NAMALWA (cell line): ENCODE results near the gene MTERF1.

ENCODE experiments used
- DNase-seq: peaks from one replicate; pipeline ENCODE4 v3.0.0-alpha.2; 2015; ENCODE audit warnings: low spot score

The MTERF1 gene

DNA sequence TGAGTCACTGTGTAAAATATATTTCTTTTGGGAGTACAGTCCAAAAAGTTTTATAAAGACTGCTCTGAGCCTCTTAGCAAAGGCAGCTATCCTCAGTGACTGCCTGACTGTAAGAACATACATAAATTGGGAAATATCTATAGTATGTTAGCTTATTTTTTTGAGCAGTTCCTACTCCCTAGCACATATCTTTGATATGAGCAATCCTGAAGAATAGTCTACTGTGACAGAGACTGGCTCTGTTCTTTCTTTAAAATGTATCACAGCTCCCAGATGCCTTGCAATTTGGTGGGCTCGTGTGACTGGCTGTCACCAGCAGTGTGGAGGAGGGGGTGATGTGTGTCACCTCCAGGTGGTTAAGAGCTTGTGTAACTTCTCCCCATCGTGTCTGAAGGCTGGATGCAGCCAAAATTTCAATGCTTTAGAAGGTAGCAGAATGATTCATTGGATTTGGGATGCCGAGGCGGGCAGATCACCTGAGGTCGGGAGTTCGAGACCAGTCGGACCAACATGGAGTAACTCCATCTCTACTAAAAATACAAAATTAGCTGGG is 47.9 kb downstream of the MTERF1 start:
- no peak for DNase-seq

DNA sequence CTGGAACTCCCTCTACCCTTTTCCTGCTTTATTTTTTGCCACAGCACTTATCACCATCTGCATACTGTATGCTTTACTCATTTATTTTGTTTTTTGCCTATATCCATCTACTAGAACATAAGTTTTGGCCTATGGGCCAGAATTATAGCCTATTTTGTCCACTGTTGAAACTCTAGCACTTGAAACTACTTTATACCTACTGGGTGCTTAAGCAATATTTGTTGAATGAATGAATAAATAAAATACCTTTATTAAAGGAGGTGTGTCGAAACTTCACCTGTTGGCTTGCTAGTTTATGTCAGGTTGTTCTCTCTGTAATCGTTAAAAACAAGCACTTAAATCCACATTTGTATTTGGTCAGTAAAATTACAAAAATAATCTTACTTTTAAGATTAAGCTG is 53.3 kb downstream of the MTERF1 start:
- no peak for DNase-seq

DNA sequence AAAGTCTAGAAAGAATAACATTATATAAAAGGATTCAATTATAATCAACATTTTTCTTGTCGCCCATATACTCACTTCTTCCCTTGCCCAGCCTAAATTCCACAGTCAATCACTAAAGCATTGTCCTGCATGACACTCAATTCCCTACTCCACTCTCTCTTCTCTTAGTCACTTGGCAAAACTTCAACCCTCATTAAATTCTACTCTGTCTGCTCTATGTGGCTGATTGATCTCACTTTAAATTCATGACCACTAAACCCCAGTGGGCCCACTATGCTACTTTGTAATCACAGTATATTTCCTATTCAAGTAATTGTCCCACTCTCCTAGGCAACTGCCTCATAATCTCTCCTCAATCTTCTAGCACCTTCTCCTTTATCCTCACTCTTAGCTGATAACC is 54.1 kb downstream of the MTERF1 start:
- no peak for DNase-seq

DNA sequence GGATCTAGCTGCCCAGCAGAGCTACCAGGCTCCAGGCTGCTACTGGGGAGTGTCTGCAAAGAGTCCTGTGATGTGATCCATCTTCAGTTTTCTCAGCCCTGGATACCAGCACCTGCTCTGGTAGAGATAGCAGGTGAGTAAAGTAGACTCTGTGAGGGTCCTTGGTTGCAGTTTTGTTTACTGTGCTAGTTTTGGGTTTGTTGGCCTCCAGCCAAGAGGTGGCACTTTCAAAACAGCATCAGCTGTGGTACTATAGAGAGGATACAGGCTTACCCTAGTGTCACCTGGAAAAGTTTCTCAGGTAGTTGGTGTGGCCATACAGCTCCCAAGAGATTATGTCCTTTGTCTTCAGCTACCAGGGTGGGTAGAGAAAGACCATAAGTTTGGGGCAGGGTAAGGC is 56.3 kb downstream of the MTERF1 start:
- DNase-seq: no peak
